PC-3 (cell line): ENCODE measurements around the gene HIVEP3.

ENCODE experiments used
- CTCF ChIP-seq: fragments of 300-600 bp; sonication (generic); conservative IDR thresholded peaks from 2 replicates; pipeline ENCODE4 v1.5.1; 2017; ENCODE audit warnings: antibody characterized with exemption, low read depth, mild to moderate bottlenecking, low read length
- EZH2 ChIP-seq: fragments of 300-600 bp; sonication (generic); IDR thresholded peaks from one replicate; pipeline ENCODE4 v1.6.1; 2017; ENCODE audit warnings: antibody characterized with exemption, mild to moderate bottlenecking, low read length; ENCODE audit not compliant: unreplicated experiment
- EZH2phosphoT487 ChIP-seq: fragments of 300-600 bp; sonication (generic); IDR thresholded peaks from 2 replicates; pipeline ENCODE4 v1.6.1; 2018; ENCODE audit warnings: mild to moderate bottlenecking, antibody characterized with exemption, low read length, borderline replicate concordance

- no peak for TF ChIP-seq CTCF
- no peak for TF ChIP-seq EZH2phosphoT487
- TF ChIP-seq EZH2: no peak
These were observed 150.1 kb downstream of the HIVEP3 start for GRCh38 chr1:41768583-41768982.
